Cardiac septum (tissue), 1 donor: ENCODE measurements around the gene AS3MT. TPM values are rescaled to one million over a fixed set of nuclear protein-coding genes. Genes with fewer than 3 reads are reported as not detected.
"Not testable (repeated sequence)": the region's sequence is repeated elsewhere in the genome, so short reads cannot be mapped to it uniquely, and the experiment has no call there.

ENCODE experiments used
- DNase-seq: peaks from one replicate; pipeline ENCODE4 v3.0.0-alpha.2; 2020; ENCODE audit warnings: low spot score
- intact Hi-C: fragments of 100-400 bp; cut with DNase I; formaldehyde crosslinking; loops from one replicate; pipeline ENCODE4 v1.14.0; 2022
- total RNA-seq: library from RNA; stranded (reverse); fragmentation: NEBNext Ultra II Directional; extraction: Animal tissue kit (Norgen Biotek cat#: 25700); gene quantifications from one replicate; pipeline ENCODE4 v1.2.1, GENCODE V29; 2021
- donor health status: DM: no; HTN: no; CAD: no.

The AS3MT gene
- total RNA-seq, 1 donor from 2014 or later, result 7.2 TPM

DNA sequence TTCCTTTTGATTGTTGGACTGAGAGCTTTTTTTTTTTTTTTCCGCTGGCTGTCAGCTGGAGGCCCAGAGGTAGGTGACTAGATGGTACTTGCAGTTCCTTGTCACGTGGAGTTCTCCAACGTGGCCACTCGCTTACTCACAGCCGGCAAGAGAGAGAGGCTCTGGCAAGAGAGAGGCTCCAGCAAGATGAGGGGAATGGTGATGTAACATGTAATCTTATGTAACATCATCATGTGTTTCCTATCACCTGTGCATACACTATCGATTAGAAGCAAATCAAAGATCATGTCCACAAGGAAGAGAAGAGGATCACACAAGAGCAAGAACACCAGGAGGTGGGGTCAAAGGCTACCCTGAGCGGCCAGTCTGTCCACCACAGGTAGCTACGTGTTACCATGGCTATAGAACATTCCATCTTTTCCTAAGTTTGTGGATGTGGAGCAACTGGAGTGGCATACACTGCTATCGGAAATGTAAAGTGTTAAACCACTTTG is 19.2 kb upstream of the AS3MT start:
- no peak for DNase-seq
- intact Hi-C loops, result no loop called here

DNA sequence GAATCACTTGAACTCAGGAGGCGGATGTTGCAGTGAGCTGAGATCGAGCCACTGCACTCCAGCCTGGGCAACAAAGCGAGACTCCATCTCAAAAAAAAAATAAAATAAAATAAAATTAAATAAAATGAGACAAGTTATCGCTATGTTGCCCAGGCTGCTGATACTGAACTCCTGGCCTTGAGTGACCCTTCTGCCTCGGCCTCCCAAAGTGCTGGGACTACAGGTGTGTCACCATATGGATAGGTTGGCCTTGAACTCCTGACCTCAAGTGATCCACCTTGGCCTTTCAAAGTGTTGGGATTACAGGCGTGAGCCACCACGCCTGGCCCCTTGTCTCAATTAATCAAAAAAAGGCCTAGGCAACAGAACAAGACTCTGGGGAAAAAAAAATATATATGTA is 16.0 kb upstream of the AS3MT start:
- DNase-seq, intact Hi-C loops: not testable (repeated sequence)

GRCh38 chr10:102855731-102856436 is 13.4 kb upstream of the AS3MT start:
- intact Hi-C loops, DNase-seq: not testable (repeated sequence)

- no peak for DNase-seq
- intact Hi-C loops, result no loop called here
Measured at GRCh38 chr10:102856758-102857424, 12.4 kb upstream of the AS3MT start.

DNA sequence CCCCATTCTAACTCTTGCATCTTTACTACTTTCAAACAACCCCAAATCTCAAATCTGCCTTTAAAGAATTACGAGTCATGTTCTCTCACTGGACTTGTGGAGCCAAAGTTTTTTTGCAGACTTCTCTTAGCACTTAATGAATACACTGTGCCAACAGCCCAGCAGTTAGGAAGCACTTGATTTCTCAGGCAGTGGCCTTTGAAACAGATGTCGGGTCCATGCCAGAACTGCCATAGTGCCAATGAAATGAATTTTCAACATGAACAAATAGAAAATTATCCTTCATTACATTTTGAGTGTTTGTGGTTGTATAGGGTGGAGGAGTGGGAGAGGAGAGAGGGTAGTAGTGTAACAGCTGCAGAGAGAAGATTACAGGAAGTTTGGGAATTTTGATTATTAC is 9.4 kb upstream of the AS3MT start:
- no peak for DNase-seq
- intact Hi-C loops, result no loop called here

GRCh38 chr10:102863660-102864059 is 5.6 kb upstream of the AS3MT start:
- intact Hi-C loops, result no loop called here
- no peak for DNase-seq

GRCh38 chr10:102865620-102866019 is 3.6 kb upstream of the AS3MT start:
- intact Hi-C loops, result no loop called here
- DNase-seq, result no peak

GRCh38 chr10:102868911-102869257 is 386 bp upstream of the AS3MT start:
- DNase-seq, result no peak
- intact Hi-C loops, result no loop called here

DNA sequence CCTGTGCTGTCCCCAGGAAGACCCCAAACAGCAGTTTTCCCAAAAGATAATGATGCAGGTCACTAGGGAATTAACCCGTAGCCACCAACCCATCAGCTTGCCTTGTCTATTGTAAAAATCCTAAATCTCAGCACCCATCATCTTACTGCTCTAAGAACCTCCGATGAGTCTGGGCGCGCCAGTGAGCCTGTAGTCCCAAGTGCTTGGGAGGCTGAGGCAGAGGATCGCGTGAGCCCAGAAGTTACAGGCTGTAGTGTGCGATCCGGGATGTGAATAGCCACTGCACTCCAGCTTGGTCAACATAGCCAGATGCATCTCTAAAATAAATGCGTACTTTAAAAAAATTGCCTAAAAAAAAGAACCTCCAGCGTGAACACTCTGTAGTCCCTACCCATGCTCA is 951 bp downstream of the AS3MT start:
- intact Hi-C loops, result no loop called here

DNA sequence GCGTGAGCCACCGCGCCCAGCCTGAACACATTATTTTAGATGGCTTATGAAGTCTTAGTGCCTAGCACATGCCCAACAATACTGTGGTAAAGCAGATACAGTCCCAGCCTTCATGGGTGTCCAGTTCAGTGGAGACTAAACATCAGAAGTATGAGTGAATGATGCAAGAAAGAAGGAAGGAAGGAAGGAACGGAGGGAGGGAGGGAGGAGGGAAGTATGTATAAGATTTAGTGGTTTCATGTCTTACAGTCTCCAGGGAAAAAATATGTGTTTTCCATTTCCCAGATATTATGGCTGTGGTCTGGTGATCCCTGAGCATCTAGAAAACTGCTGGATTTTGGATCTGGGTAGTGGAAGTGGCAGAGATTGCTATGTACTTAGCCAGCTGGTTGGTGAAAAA is 2.9 kb downstream of the AS3MT start:
- DNase-seq, result no peak
- intact Hi-C loops, result no loop called here

More for the DNA sequence above, 951 bp downstream of the AS3MT start:
- DNase-seq, result no peak

GRCh38 chr10:102876747-102877153 is 7.5 kb downstream of the AS3MT start:
- intact Hi-C loops, result no loop called here
- DNase-seq, result no peak

DNA sequence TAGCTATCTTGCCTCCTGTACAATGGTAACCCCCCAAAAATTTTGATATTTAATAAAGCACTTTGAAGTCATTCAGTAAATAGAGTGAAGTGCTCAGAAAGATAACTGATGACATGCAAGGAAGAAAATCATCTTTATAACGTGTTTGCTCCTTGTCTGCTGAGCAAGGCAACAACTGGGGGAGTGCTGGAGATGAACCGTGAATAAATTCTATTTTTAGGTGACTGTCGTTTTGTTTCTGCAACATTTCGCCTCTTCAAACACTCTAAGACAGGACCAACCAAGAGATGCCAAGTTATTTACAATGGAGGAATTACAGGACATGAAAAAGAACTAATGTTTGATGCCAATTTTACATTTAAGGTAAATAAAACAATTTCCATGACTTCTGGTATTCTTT is 9.4 kb downstream of the AS3MT start:
- no peak for DNase-seq
- intact Hi-C loops, result no loop called here

- DNase-seq, result no peak
- intact Hi-C loops, result no loop called here
Measured at GRCh38 chr10:102880256-102880655, 11.0 kb downstream of the AS3MT start.

DNA sequence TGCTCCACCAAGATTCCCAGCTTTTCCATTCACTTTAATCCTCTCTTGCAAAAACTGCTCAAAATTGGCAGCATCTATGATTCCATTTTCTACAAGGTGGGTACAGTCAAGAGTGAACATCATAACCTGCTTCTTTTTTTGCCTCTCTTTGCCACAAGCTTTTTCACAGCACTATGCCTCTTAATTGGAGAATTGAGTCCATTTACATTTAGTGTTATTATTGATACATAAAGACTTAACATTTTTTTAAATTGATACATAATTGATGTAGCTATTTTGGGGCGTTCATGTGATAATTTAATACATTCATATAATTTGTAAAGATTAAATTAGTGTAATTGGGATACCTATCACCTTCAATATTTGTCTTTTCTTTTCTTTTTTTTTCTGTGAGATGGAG is 18.8 kb downstream of the AS3MT start:
- DNase-seq, result no peak

GRCh38 chr10:102894466-102895213 is 25.4 kb downstream of the AS3MT start:
- intact Hi-C loops, result no loop called here
- DNase-seq, result no peak

More for the DNA sequence above, 18.8 kb downstream of the AS3MT start:
- intact Hi-C loops, result no loop called here

DNA sequence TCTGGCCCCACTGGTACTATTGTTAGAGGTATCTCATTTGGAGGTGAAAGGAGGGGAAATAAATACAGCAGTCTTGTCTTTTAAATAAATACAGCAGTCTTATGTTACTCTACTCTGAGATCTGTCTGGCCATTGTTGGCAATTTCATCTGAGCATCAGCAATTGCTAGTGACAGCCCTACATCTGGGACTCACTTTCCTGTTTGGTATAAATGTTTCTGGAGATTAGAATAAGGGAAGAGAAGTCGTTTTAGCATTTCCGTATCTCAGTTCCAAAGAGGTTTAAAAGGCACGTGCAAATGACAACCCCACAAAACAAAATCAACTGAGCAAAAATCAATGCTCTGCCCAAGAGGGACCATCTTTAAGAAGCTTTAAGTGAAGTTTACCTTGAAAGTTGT is 30.7 kb downstream of the AS3MT start:
- no peak for DNase-seq
- intact Hi-C loops, result loop anchor here (2.0 kb wide), 2 partner anchors 65 to 171 kb away; no protein-coding TSS in a partner anchor

GRCh38 chr10:102904346-102904745 is 35.1 kb downstream of the AS3MT start:
- intact Hi-C loops, result no loop called here

GRCh38 chr10:102906507-102906906 is 37.2 kb downstream of the AS3MT start:
- intact Hi-C loops, result no loop called here
- DNase-seq, result no peak

More at GRCh38 chr10:102904346-102904745, 35.1 kb downstream of the AS3MT start:
- no peak for DNase-seq

DNA sequence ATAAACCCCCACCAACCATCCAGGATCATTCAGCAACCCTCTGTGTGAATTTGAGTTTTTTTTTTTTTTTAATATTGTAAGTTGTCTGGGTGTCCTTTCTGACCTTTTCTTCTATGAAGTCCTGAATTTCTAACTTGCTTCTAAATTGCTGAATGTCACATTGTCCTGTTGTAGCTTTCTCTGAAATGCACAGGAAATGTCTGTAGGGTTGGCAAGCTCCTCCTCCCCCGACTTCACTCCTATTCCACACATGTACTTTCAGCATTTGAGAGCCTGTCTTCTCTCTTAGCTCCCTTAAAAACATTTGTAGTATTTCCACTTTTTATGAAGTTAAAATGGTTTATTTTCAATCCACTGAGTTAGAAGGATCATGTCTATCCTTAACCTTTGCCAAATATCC is 45.5 kb downstream of the AS3MT start:
- intact Hi-C loops, result loop anchor here (10.0 kb wide), 1 partner anchor 420 kb away; no protein-coding TSS in a partner anchor

DNA sequence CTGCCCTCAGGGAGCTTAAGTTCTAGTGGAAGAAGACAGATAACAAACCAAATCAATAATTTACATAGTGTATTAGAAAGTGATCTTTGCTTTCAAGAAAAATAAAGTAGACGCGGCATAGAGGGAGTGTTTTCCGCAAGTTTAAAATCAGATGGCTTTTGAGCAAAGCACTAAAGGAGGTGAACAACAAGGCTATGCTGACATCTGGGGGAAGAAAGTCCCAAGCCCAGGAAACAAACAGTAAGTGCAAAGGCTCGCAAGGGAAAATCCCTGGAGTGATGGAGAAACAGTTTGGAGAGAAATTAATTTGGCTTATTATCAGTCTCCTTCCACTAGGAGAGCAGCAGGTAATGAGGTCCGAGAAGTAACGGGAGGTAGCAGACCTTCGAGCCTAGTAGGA is 46.9 kb downstream of the AS3MT start:
- intact Hi-C loops, result loop anchor here (2.0 to 10.0 kb wide), 2 partner anchors 329 to 419 kb away; partner anchors contain the start of gene RPEL1
- DNase-seq, result no peak

More for the DNA sequence above, 45.5 kb downstream of the AS3MT start:
- no peak for DNase-seq
